ENCODE data around the gene CPNE8.
"Not testable (repeated sequence)": the region's sequence is repeated elsewhere in the genome, so short reads cannot be mapped to it uniquely, and the experiment has no call there.

Gene CPNE8

DNA sequence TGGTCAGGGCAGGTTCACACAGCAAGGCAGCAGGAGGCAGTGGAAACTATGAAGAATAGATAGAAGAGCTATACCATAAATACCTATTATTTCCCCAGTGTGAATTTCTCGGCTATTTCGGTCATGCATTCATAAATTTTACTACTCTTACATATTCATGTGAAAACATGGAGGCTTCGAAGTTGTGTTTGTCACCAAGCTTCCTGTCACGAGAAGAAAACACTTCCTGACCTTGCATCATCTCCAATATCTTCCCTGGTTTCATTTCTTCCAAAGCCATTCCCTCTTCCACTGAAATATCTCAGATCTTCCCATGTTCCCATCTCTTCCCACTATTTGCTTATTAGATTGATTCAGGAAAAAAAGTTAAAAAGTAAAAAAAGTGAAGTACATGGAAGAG lies 80.4 kb downstream of the CPNE8 start:
- no peak for DNase-seq (ENCODE audit: low spot score)

DNA sequence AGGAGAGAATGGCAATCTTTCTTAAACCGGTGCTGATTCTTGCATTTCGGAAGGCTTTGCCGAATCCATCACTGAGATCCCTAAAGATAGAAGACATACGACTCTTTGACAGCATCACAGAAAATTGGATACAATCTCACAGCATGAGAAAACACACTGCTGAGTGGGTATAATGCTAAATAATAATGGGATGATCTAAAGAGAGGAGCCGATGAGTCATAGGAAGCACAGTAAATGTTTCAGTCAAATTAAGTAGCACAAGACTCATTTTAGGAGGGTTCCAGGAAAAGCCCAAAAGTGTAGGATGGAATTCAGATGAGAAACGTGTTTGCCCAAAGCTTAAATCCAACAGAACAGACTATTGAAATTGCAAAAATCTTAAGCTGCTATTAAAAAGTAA lies 81.7 kb downstream of the CPNE8 start:
- peak; percentile 32 for DNase-seq (ENCODE audit: low spot score)

DNA sequence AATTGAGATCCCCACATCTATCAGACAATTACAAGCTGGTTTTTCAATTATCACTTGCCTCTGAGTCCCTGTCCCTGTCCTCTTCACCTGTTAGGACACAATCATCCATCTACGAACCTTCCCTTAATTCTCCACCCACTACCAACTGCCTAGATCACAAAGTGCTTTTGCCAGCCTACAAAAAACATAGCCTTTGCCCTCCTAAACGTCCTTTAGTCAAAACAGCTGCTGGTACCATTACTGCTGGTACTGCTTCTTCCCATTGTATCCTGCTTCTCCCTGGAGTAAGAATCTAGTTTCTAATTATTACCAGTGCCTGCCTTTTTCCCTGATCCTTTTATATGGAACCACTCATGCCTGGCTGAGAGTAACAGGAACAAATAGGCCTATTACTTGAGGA lies 82.1 kb downstream of the CPNE8 start:
- no peak for DNase-seq (ENCODE audit: low spot score)

DNA sequence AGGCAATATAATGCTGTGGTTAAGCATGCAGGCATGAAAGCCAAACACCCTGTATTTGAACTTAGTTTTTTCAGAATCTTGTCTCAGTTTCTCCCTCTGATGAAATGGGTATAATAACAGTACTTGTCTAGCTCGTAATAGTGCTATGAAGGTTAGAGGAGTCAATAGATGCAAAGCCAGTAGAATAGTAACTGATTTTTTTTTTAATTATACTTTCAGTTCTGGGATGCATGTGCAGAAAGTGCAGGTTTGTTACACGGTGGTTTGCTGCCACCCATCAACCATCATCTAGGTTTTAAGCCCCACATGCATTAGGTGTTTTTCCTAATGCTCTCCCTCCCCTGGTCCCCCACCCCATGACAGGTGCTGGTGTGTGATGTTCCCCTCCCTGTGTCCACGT lies 87.4 kb downstream of the CPNE8 start:
- no peak for DNase-seq (ENCODE audit: low spot score)

DNA sequence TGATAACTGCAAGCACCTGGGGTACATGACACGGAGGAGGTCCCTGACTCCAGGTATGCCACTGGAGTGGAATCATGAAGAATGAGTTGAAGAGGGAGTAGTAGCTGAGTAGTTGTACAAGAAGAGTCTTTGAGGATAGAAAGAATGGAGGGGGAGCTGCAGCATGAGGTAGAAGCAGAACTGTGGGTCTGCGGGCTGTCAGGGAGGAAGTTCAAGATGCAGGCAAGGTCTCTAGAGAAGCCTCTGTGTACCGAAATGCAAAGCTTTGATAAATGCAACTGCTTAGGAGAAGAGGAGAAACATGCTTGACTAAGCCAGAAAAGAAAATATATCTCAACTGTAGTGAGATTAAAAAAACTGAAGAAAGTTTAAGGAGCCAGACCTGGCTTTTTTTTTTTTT lies 91.5 kb downstream of the CPNE8 start:
- DNase-seq (ENCODE audit: low spot score): no peak

DNA sequence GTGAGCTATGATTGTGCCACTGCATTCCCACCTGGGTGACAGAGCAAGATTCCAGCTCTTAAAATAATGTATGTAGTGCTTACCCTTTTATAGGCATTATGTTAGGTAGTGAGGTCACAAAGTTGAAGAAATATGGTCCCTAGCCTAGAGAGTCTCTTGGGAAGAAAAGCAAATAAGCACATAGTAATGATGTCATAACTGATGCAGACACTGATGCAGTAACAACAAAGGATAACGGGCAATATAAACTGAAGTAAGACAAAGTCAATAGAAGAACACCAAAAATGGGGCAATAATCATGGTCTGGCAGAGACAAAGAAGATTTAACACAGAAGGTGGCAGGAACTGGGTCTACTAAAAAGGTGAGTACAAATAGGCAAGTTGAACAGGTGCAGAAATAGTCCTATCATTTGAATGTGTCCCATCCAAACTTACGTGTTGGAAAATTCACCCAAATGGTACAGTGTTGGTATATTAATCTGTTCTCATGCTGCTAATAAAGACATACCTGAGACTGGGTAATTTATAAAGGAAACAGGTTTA lies 93.5 kb downstream of the CPNE8 start:
- DNase-seq (ENCODE audit: low spot score): no peak

DNA sequence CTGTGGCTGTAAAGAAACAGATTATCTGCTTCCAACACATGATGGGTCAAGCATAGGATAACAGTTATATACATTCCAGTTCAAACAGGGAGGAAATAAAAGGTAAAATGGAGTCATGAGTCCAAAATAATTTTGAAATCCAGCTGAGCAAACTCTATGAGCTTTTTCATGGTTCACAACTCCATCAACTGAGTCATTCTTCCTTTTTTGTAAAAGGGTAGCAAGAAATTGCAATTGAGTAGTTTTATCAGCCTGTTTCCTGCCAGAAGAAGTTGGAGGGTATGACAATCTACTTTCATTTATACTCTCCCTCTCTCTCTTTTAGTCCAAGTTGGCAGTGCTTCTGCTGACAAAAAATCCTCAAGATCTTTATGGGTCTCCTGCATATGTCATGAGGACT lies 95.6 kb downstream of the CPNE8 start:
- DNase-seq (ENCODE audit: low spot score): no peak

DNA sequence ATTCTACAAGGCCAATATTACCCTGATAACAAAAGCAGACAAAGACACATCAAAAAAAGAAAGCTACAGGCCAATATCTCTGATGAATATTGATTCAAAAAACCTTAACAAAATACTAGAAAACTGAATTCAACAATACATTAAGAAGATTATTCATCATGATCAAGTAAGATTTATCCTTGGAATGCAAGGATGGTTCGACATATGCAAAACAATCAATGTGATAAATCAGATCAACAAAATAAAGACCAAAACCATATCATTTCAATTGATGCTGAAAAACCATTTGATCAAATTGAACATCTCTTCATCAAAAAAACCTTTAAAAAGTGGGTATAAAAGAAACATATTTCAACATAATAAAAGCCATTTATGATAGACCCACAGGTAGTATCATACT lies 117.3 kb downstream of the CPNE8 start:
- DNase-seq (ENCODE audit: low spot score): no peak

DNA sequence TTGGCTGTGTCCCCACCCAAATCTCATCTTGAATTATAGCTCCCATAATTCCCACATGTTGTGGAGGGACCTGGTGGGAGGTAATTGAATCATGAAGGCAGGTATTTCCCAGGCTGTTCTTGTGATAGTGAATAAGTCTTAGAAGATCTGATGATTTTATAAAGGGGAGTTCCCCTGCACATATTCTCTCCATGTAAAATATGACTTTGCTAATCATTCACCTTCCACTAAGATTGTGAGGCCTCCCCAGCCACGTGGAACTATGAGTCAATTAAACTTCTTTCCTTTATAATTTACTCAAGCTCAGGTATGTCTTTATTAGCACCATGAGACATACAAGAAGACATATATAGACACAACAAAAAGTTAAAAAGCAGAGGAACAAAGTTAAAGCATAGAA lies 120.0 kb downstream of the CPNE8 start:
- DNase-seq (ENCODE audit: low spot score): no peak

DNA sequence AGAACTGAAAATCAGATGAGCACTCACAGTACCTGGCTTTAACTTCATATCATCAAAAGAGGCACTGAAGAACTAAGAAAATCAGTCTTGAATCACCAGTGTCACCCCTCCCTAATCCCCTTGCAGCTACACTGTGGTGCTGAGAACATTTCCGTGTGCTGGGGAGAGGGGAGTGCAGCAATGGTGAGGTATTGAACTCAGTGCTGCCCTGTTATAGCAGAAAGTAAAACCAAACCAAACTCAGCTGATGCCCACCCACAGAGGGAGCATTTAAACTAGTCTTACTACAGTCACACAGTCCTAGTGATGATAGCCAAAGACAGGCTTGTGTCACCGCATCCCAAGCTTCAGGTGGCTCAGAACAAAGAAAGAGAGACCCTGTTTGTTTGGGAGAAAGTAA lies 122.1 kb downstream of the CPNE8 start:
- DNase-seq (ENCODE audit: low spot score): no peak

DNA sequence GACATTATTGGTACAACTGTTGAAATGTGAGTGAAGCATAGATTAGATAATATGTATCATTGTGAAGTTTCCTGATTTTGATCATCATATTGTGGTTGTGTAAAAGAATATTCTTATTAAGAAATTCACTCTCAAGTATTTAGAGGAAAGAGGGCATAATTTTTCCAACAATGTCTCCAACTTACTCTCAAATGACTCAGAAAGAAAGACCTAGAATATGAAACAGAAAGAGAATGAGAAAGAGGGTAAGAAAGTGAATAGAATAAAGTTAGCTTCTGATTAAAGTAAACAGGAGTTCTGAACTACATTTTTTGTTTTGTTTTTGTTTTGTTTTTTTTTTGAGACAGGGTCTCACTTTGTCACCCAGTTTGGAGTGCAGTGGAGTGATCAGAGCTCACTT lies 123.0 kb downstream of the CPNE8 start:
- DNase-seq (ENCODE audit: low spot score): no peak

DNA sequence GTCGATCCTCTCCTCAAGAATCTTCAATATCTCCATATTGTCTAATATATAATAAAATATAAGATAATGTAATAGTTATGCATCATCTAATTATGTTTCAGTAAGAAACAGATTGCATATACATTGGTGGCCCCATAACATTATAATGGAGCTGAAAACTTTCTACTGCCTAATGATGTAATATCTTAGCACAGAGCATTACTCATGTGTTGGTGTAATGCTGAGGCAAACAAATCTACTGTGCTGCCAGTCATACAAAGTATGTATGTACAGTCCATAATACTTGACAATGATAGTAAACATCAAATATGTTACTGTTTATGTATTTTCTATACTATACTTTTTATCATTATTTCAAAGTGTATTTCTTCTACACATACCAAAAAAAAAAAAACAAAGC lies 128.7 kb downstream of the CPNE8 start:
- no peak for DNase-seq (ENCODE audit: low spot score)

DNA sequence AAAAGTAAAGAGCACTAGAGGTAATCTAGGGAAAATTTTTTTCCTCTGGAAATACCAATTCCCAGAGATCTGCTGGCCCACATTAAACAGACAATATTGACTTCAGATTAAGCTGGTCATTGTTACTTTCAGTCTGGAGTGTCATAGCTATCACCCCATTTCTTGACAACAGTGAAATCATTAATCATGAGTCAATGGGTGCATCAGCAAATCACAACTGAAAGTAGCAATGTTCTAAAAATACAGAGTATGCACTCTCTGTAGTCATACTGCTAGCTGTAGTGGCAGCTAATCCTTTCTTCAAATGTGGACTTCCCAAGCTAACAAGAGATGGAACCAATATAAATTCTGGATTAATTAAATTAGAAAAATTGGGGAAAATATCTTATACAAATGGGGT lies 129.9 kb downstream of the CPNE8 start:
- DNase-seq (ENCODE audit: low spot score): no peak

DNA sequence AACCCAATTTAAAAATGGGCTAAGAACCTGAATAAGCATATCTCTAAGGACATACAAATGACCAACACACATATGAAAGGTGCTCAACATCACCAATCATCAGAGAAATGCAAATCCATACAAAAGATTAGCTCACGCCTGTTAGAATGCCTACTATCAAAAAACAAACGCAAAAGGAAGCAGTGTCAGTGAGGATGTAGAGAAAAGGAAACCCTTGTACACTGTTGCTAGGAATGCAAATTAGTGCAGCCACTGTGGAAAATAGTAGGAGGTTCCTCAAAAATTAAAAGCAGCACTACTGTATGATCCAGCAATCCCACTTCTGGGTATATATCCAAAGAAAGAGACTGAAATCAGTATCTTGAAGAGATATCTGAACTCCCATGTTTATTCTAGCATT lies 133.0 kb downstream of the CPNE8 start:
- DNase-seq (ENCODE audit: low spot score): no peak

DNA sequence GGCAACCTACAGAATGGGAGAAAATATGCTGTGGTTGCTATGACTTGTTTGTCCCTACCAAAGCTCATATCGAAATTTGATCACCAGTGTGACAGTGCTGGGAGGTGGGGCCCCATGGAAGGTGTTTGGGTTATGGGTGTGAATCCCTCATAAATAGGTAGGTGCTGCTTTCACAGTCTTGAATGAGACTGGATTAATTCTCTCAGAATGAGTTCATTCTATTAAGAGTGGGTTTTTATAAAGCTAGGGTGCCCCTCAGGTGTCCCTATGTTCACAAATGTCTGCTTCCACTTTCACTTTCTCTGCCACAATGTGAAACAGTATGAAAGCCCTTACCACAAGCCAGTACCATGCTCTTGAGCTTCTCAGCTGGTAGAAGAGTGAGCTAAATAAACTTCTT lies 133.5 kb downstream of the CPNE8 start:
- no peak for DNase-seq (ENCODE audit: low spot score)

DNA sequence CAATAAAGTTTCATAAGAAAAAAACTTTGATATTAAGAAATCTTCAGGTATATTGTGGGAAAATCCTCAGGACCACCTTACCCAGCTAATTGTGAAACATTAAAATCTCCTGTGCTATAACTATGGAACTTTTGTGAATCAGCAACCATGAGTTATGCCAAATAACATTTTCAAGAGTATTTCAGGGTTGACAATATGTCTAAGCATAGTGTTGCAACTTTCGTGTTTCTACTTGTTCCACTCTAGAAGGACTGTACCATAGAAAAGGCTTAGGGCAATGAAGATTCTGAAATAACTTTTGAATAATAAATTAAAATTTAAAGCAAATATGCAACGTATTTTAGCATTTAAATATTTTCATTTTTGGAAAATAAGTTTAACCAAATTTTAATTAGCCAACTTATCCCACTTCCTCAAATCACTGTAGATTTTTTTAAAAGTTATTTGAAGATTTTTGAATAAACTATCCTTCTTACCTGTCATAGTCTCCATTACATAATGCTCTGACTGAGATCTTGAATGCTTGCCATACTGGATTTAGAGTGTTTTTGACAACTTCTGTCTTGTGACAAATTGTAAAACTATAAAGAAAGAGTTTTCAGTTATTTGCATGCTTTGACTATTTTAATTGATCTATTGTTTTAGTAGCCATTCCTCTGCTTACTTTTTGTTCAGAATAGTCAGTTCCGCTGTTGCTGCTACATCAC lies 143.6 kb downstream of the CPNE8 start:
- DNase-seq (ENCODE audit: low spot score): no peak

DNA sequence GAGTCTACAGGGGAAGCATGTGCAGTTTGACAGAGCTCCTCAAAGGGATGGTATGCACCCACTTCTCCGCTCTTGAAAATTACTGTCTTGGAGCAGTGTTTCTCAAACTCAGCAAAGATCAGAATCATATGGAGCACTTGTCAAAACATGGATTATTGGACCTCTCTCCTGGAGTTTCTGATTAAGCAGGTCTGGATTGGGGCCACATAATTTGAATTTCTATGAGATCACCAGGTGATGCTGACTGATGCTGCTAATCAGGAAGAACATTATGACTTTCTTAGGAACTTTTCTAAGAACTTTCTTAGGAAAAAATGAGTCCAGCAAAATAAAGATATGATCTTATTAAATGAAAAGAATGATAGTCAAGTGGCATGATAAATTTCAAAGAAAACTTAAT lies 144.3 kb downstream of the CPNE8 start:
- DNase-seq (ENCODE audit: low spot score): no peak

DNA sequence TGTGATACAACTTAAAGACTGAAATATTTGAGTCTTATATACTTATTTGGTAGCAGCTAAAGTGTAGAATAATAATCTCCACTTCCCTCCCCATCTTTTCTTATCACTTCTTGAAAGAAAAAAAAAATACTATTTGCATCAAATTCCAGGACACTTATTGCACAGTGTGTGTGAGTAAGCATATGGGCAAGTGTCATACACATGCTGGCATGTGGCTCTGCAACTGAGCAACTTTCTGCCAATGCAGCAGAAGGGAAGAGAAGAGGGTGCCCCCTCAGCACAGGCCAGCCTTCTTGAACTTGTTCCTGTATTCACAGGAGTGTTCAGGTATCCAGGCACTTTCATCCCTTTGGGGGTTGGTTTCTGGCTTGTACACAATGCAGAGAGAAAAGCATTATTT lies 145.8 kb downstream of the CPNE8 start:
- no peak for DNase-seq (ENCODE audit: low spot score)

DNA sequence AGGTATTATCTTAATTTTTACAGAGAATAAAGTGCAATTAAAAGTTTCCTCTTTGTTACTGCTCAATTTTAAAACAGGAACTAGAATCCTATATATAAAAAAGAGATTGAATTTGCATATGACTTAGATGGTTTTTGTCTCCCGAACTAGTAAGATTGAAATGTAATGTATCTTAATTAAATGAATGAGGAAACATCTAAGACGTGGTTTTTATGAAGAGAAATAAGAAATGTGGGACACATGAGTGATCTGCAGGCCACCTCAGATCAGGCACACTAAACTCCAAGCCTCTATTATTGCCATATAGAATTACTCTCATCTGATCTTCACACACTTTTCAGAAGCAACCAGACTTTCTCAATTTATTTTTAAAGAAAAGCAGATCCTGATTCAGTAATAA lies 158.6 kb downstream of the CPNE8 start:
- no peak for DNase-seq (ENCODE audit: low spot score)

DNA sequence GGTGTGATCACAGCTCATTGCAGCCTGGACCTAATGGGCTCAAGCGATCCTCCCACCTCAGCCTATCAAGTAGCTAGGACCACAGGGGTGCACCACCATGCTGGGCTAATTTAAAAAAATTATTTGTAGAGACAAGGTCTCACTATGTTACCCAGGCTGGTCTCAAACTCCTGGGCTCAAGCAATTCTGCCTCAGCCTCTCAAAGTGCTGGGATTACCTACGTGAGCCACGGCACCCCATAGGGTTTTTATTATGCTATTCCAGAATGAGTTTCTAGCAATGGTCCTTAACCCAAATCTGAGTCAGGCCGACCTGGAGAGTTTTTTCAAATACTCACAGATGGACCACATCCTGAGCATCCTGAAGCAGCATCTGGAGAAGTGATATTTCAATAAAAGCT lies 159.8 kb downstream of the CPNE8 start:
- DNase-seq (ENCODE audit: low spot score): no peak

DNA sequence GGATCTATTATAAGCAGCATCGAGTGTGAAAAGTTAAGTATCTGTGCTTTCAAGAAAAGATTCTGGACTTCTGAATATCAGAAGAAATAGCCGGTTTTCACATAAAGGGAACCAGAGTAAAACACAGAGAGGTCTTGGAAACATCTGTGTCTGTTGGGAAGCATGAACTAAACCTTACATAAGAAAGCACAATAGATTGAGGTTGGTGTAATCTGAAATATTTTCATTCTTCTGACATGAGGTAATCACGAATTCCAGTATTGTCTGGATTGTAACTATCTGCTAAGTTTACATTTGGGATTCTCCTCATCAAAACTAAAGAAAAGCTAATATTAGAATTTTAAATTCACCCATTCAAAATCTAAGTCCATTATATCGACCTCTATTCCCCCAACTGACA lies 161.3 kb downstream of the CPNE8 start:
- no peak for DNase-seq (ENCODE audit: low spot score)

DNA sequence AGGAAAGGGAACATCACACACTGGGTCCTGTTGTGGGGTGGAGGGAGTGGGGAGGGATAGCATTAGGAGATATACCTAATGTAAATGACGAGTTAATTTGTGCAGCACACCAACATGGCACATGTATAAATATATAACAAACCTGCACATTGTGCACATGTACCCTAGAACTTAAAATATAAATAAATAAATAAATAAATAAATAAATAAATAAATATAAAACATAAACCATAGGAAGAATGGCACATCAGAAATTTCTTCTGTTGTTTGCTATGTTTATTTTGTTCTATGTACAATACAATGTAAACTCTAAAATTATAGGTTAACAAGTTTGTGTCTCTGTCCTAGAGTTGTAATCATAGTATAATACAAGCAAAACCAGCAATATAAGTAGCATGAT lies 162.9 kb downstream of the CPNE8 start:
- DNase-seq (ENCODE audit: low spot score): not testable (repeated sequence)

DNA sequence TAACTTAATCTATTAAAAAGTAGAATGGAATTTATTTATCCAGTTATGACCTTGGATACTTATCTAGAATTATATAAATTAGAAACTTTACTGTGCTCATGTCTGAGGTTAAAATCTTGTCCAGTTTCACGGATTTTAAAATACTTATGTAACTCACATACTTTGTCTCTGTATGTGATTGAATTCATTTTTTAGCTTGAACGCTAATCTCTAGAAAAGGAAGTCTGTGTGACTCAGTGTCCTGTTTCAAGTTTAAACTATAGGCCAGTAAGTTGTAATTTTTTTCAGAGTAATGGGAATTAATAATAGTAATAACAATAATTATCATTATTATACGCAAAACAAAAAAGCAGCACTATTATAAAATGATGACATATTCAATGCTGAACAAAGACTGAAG lies 168.6 kb downstream of the CPNE8 start:
- no peak for DNase-seq (ENCODE audit: low spot score)

DNA sequence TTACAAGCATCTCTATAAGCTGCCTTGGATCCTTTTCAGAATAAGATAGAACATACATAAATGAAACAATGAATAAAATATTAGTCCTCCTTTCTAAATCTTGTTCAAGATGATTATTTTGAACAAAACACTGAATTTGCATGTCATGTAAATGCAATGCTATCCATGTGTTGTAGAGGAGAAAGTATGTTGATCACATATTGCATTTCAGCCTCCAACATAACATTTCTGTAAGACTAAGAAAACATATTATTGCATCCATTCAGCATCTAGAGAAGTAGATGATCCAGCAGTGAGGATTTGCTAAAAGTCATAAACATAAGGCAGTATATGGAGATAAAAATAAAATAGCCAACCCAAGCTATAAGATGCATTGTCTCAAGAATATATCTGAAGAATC lies 172.6 kb downstream of the CPNE8 start:
- DNase-seq (ENCODE audit: low spot score): no peak

DNA sequence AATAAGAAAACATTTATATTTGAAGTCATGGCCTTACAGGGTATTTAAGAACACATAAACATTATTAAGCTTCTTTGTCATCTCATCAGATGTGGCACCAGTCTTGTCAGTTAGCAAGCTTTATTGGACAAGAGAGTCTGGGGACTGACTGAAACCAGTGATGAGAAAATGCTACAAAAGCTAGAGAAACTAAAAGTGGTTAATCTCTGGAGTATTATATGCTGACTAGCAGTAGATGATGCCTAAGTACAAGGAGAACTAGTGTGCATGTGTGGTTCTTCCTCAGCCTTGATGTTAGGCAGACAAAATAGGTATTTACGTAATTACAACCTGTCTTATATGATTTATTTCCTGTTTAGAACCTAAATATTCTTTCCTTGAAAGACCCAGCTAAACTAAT lies 176.5 kb downstream of the CPNE8 start:
- DNase-seq (ENCODE audit: low spot score): no peak
